Stimulated activated CD4-positive, alpha-beta T cell treated with anti-CD3 and anti-CD28 coated beads, Interleukin-1b, Interleukin-23, amount 100 ng/mL, for 1 hour (primary cell): Measurements from ENCODE around the gene ADRB1.

Experiments used
- DNase-seq, 2 donors: peaks; one replicate each; pipeline ENCODE4 v3.0.0-alpha.2; 2020; ENCODE audit warnings: low read depth in 2 of 2

ADRB1 gene

DNA sequence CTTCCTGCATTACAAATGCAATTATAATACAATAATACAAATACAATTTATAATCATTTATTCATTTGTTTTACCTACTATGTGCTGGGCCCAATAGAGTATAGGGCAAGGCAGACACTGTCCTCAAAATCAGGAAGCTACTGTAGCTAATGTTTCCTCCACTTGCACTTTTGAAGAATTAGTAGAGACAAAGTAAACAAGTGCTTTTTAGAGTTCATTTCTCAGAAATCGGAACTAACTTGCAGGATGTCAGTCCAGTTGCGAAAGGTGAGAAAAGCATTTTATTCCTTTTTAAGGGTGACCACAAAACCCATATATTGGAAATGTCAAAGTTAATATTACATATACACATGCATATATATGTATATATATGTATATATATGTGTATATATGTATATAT is 14.2 kb downstream of the ADRB1 start:
- no peak for DNase-seq

DNA sequence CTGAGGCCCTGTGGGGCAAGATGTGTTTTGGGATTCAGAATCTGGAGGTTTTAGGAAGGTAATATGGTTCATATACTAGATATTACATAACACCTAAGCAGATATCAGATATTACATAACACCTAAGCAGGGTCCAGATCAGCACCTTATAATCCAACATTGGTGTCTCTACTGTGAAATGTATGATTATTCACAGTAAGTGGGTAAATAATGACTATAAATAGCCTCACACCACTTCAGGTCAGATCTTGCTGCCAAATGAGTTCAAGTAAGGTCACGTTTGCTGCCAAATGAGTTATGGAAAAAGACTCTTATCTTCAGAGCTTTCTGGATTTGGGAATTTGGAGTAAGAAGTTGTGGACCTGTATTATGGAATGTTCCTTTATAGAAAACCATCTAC is 14.6 kb downstream of the ADRB1 start:
- no peak for DNase-seq

DNA sequence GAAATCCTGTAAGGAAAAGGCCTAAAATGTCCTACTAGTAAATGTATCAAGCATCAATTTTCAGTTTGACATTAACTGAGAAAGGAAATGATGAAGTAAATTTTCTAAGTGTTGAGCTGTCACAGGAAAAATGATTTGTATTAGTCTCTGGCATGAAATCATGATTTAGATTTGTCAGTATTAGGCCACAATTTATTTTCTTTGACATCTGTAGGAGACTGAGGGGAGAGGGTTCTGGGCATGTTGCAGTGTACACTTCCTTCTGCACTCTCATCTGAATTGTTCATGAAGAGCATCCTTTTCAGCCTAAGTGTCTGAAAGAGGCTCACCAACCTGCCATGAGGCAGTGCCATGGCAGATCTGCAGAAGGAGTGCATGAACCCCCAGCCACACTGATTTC is 15.9 kb downstream of the ADRB1 start:
- no peak for DNase-seq

DNA sequence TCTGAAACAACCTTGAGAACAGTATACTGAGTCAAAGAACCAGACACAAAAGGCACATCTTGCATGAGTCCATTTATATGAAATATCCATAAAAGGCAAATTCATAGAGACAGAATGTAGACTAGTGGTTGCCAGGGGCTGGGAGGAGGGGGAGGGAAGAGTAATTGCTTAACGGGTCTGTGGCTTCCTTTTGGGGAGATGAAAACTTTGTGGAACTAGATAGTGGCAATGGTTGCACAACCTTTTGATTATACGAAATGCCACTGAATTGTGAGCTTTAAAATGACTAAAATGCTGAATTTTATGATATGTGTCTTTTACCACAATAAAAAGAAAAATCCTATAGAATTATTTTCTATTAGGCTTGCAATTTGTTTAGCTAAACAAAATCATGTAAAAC is 16.8 kb downstream of the ADRB1 start:
- DNase-seq: no peak

DNA sequence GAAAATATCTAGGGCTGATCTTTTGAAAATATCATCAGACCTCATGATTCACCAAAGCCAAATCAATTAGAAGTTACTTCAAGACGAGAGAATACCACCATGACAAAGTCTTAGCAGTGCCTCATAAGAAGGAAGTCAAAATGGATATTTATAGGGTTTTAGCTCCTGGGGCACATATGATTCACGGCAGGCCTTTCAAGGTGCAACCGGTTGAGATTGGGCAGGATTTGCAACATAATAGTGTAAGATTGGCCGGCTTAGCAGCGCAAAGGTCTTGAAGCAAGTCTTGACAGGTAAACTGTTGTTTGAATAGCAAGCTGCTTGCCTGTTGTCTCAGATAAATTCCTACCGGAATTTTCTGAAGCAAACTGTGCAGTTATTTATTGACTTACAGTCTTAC is 17.5 kb downstream of the ADRB1 start:
- no peak for DNase-seq

DNA sequence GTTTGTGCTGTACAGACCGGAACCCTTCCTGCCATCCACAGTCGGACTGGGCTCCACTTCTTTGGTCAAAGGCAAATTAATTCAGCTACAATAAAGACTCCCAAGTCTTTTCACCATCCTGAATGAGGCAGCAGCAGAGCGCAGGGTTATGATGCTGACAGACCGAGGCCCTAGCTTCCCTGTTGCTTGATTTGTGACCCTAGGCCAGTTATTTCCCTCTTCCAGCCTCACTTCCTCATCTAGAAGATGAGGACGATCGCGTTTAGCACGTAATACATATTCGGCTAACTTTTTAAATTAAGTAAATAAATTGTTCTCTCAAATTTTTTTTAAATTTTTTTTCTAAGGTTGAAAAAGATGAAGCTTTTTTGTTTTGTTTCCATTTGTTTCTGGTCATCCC is 18.1 kb downstream of the ADRB1 start:
- DNase-seq: no peak

DNA sequence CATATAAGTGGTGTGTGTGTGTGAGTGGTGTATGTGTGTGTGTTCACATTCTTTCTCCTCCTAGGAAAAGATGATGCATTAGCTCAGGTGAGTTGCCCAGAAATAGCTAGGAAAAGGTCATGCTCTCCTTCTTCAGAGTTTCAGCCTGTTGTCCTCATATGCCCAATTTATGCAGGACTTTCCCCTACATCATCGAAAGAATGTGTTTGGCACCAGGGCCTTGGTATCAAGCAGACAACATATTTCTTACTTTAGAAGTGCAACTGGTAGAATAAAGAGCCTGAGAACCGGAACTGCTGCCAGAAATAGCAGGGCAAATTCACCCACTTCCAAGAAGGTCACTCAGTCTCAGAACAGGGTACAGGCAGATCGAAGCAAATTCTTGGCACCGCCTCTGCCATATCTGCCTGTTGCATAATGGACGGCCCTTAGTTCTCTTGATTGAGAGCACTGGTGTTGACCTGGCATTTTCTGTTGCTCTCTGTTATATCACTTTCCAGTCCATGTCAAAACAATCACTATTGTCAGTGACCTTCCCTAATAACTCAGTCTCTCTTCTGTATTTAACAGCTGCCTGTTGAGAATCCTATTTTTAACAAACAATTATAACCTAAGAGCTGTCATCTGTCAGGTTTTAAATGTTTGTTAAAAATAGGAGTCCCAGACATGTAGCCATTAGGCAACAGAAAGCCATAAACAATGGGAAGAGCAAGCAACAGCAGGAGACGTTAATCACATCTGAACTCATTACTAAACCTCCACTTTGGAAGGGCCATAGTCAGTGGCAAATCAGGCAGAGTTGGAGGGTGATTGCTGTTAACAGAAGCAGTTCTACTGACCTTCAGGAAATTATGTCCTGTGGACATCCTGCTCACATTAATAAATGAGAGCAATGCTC is 20.7 kb downstream of the ADRB1 start:
- DNase-seq: no peak

DNA sequence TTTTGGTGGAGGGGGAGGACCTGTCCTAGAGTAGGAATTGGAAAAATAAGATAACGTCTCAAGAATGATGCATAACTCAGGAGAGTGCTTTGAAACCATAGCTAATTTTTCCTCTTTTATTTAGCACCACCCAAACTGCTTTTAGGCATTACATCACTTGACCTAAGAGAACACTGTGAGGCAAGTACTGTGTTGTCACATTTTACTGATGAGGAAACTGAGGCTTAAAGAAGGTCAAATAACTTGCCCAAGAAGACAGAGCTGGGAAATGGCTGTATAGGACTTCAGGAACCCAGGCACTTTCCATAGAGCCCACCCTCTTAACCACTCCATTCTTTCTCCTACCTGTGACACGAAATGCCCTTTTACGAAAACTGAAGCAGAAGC is 21.4 kb downstream of the ADRB1 start:
- DNase-seq: no peak

DNA sequence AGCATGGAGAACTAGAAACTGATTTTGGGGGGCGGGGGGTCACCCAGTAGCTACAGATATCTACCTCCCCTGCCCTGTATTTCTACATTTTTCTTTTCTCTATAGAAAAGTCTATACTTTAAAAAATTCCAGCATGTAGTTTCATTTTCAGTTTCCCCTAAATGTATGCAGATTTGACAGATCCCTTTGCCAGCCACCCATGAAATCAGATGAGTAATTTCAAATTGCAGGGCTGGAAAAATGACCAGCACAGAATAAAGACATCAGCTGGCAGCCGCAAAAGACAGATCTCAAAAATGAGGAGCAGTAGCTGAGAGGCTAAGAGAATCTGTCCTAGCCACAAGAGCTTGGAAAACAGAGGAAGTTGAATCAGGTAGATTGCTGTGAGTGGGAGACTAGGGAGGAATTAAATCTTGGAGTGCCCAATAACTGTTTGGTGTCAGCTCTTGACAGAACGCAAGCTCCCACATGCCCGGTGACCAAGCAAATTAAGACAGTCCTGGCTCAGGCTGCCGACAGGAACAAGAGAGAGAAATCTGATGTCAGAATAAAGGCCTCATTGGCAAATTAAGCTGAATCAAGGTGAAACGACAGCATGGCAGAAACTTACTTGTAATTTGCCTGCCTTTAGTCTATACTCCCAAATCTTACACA is 24.5 kb downstream of the ADRB1 start:
- no peak for DNase-seq

DNA sequence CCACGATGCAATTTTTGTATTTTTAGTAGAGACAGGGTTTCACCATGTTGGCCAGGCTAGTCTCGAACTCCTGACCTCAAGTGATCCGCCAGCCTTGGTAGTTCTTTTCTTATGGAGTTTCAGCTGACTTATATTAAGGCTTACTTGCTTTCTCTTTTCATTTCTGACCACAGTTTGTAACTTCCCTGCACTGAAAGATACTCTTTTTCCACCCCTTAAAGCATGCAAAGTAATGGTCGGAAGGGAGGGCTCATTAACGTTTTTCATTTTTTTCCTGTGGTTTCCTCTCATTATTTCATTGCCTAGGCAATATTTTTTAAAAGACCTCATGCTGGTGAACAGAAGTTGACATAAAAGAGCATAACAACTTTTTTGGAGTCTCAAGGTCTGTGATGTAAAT is 27.0 kb downstream of the ADRB1 start:
- DNase-seq: no peak

DNA sequence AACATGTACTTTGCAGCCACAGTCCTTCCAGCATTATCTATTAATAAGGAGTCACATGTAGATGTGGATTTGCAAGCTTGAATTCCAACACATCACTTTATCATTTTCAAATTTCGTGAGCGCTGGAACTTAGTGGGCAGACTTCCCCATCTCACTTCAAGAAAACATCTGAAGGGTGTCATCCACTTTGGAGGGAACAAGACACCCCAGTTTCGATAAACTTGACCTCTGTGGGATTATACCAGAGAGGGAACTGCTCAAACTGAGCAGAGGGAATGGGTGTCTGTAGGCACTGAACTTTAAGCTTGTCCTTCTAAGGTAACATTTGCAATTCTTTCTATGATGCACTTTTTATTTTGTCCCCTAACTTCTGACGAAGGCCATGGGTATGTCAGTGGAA is 27.5 kb downstream of the ADRB1 start:
- DNase-seq: no peak

DNA sequence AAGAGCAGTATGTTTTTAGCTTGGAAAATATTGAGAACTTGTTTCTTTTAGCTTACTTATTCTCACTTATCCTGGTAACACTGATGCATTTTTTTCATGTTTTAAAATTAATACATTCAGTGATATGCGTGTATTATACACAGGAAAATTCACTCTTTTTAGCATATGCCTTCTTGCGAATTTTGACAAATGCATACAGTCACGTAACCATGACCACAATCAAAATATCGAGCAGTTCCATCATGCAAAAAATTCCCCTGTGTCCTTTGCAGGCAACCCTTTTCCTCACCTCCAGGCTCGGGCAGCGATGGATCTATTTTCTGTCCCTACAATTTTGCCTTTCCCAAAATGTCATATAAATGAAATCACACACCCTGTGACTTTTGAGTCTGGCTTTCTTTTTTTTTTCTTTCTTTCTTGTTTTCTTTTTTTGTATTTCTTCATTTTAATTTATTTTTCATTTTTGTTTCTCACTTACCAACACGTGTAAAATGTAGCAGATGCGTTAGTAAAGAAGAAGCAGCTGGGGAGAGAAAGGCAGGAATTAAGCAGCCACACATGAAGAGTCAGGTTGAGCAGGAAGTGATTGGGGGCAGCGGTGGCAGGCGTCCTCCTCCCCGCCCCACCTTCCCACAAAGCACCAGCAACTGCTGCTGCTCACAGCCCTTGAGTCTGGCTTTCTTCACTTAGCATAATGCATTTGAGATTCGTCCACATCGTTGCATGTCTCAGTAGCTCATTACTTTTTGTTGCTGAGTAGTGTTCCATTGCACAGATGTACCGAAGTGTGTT is 29.9 kb downstream of the ADRB1 start:
- no peak for DNase-seq

DNA sequence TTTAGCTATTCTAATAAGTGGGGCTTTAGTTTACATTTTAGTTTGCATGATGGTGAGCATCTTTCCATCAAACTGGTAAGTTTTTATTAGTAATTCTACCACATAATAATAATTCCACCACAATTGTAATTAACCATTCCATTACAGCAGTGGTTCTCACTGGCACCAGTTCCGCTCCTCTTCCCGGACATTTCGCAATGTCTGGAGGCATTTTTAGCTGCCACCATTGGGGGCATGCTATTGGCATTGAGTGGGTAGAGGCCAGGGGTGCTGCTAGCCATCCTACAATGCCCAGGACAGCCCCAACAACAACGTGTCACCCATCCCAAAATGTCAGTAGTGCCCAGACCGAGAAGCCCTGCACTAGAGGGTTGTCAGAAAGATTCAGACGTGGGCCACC is 31.4 kb downstream of the ADRB1 start:
- DNase-seq: no peak

DNA sequence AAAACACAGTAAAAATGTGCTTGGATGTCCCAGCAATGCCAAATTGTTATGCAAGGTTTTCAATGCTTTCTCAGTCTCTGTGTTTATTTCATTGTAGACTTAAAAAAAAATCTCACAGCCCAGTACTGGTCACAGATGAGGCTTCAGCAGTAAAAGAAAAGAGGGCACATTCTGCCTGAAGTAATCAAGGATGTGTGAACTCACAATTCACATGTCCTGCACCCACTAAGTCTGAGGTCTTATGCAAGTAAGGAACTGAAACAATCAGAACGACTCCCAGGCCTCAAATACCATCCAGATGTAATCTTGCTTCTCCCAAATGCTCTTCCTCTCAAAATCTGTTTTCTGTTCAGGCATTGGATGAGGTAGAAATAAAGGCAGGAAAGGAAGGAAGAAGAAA is 33.7 kb downstream of the ADRB1 start:
- no peak for DNase-seq

DNA sequence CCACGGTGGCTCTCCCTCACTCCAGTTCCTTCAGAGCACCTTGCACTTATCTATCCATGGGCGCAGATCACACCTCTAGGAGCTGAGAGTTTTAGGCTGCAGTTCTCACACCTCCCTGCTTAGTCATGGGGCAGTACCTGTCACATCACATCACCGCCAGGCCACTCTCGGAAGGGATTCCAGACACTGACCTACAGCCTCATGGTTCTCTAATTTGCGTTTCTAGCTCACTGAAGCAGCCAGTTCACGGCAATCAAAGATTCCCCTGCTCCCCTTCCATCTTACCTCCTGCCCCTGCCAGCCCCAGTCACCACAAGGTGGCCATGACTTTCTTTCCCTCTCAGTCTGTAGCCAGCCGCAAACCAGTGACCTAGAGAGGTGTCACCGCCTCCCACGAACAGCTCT is 34.2 kb downstream of the ADRB1 start:
- no peak for DNase-seq

DNA sequence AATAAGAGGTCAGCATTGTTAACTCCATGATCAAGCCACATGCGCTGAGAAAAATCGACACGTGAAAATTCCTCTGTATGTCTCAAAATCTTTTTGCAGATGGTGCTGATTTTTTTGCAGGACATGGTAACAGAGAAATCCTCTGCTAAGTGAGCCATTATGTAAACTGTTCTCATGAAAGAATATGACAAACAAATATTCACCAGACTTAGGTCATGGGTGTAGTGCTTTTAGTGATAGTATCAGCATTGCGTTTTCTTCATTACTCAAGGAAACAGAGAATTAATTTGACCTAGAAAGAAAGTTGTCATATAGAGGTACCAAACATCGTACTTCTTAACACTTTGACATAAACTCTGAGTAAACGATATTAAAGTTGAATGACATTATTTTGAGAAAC is 34.7 kb downstream of the ADRB1 start:
- no peak for DNase-seq

DNA sequence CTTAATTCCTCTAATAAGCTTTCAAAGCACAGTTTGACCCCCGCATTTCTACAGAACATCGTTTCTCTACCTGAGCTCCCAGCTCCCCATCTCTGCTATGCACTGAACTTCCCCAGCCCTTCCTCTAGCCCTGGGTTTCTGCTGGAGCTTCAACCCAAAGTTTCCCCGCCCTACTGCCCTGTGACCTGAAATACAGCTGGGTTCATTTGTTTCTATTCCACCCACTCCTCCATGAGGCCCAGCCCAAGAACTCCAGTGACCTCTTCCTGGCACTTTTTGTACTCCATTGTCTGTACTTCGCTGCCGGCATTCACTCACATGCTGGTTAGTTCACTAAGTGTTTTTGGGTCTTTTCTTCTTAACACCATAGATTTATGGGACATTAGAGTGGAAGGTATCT is 35.8 kb downstream of the ADRB1 start:
- DNase-seq: no peak

DNA sequence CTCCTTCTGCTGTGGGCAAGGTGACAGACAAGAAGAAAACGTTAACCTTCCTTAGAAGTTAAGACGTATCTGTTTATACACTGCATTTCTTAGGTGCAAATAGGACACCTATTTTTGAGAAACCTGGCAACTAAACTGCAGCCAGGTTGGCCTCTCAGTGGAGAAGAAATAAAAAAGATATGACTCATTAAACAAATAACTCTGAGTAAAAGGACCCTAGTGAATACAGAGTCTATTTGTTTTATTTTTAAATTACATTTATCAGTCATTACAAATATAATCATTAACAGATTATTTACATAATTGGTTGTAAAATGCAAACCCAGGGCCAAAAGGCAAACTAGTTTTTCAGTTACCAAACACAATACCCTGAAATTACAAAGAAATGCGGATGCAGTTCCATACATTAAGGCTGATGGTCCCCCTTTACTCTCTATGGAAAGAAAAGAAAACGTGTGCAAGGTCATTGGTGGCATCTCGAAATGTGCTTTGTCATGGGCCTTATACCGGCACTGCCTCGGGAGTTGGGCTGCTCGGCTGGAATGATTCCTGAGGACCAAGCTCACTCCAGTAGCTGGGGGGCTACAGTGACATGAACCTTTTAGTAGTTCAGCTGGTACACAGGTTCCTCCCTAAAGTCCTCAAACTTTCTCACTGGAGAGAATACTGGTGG is 38.4 kb downstream of the ADRB1 start:
- DNase-seq: no peak

DNA sequence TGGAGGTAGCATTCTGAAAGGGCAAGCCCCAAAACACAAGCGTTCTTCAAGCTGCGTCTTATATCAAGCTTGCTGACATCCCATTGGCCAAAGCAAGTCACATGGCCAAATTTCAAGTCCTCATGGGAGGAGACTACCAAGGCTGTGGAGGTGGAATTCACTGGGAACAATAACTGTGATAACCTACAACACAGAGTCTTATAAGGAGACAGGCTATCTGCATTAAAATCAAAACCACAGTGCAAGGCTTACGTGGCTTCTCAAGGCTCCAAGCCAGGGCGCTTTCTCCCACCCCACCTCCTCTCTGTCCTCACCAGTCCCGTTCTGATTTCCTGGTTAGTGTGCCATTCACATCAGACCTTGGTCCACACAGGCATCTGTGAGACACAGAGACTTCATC is 39.4 kb downstream of the ADRB1 start:
- no peak for DNase-seq

DNA sequence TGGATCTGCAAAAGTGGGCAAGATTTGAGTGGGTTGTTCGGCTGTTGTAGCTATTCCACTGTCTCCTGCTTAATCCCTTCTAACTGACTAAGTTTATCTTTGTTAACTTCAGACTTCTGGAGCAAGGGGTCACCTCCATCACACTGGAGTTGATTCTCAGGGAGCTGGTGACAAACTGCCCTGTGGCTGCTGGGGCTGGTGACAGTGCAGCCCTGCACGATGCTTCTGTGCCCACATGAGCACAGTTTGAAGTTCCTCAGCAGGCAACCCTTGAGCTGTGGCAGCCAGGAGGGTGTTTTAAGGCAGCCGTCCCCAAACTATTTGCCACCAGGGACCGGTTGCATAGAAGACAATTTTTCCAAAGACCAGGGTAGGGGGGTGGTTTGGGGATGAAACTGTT is 40.5 kb downstream of the ADRB1 start:
- no peak for DNase-seq

DNA sequence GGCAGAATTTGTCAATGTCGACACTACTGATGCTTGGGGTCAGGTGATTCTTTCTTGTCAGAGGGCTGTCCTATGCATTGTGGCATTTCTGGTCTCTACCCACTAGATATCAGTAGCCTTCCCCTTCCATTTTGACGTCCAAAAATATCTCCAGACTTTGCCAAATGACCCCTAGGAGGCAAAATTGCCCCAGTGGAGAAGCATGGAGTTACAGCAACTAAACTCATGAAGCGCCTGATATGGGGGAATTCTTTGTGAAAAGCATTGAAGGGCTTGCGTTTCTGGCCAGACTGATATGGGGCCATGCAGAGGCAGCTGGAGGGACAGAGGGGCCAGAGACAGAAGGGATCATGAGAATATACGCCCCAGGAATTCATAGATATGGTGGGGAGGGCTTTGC is 43.6 kb downstream of the ADRB1 start:
- DNase-seq: no peak

DNA sequence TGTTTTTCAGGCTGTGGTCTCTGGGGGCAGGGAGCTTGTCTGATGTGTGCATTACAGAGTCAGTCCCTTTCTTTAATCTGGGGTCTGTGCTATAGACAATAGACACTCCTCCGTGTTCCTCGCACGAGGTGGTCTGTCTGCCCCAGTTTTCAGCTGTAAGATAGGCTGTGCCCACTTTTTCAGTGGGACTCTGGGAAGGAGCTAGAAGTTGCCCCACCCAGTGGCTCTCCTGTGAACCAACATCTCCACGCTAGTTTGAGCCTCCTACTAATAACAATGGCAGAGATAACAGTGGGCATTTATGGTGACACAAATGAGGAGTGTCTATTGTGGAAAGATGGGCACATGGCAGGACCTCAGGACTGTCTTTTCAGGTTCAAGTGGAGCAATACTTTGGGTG is 44.0 kb downstream of the ADRB1 start:
- no peak for DNase-seq
